Right lobe of liver (tissue), 6 donors: ENCODE measurements around the gene KYAT1. TPM values are rescaled to one million over a fixed set of nuclear protein-coding genes. Genes with fewer than 3 reads are reported as not detected.
A peak's percentile ranks its signal among the peaks of the same experiment; 100 is the strongest.

Source experiments
- ATAC-seq, 4 donors: fragments of 200-7000 bp; cut with Tn5 transposase; one replicate each; pipeline ENCODE4 v1.9.1; 2020; ENCODE audit warnings: mild to moderate bottlenecking in 4 of 4, moderate library complexity in 4 of 4
- DNase-seq, 3 donors: peaks; one replicate each; pipeline ENCODE4 v3.0.0-alpha.2; 2020
- H3K27ac ChIP-seq, 3 donors: fragments of 200-600 bp; one replicate each; pipeline ENCODE4 v1.8.0; 2022
- H3K27me3 ChIP-seq, 2 donors: fragments of 200-600 bp; one replicate each; pipeline ENCODE4 v1.8.0; 2022
- H3K36me3 ChIP-seq, 4 donors: fragments of 200-600 bp; sonication (generic) in 1 of 4; one replicate each; pipeline versions ENCODE4 v1.5.1 to v1.8.0; 2017 to 2022; ENCODE audit warnings: control low read depth in 1 of 4
- H3K4me1 ChIP-seq, 4 donors: fragments of 200-600 bp; sonication (generic) in 1 of 4; one replicate each; pipeline versions ENCODE4 v1.5.1 to v1.8.0; 2017 to 2022; ENCODE audit warnings: control low read depth in 1 of 4
- H3K4me3 ChIP-seq, 3 donors: fragments of 200-600 bp; one replicate each; pipeline ENCODE4 v1.8.0; 2022
- H3K9me3 ChIP-seq, 4 donors: fragments of 200-600 bp; sonication (generic) in 1 of 4; one replicate each; pipeline versions ENCODE4 v1.5.1 to v1.8.0; 2017 to 2022; ENCODE audit warnings: control low read depth in 1 of 4
- CTCF ChIP-seq, 4 donors: fragments of 200-600 bp in 3 of 4; fragments of 450-650 bp in 1 of 4; IDR thresholded peaks; one replicate each; pipeline versions ENCODE4 v1.5.1 to v1.8.0; 2016 to 2022; ENCODE audit warnings: antibody characterized with exemption in 4 of 4, mild to moderate bottlenecking in 2 of 4
- POLR2A ChIP-seq: fragments of 450-650 bp; IDR thresholded peaks from one replicate; pipeline ENCODE4 v1.6.1; 2017; ENCODE audit warnings: antibody characterized with exemption, mild to moderate bottlenecking
- WGBS: methylation state at CpG from one replicate; pipeline ENCODE4 v1.1.6; 2018; ENCODE audit warnings: low coverage, low lambda C conversion rate; ENCODE audit not compliant: insufficient coverage; ENCODE audit errors: missing lambda C conversion rate; 5-methylcytosine and 5-hydroxymethylcytosine counted together
- intact Hi-C, 2 donors: fragments of 100-400 bp; cut with DNase I; formaldehyde crosslinking; loops; one replicate each; pipeline versions ENCODE4 v1.11.2 to v1.14.1; 2022
- total RNA-seq, 6 experiments: library from RNA; depleted of rRNA in 2 of 6; stranded (reverse); fragments of >200 nt in 2 of 6; fragmentation: NEBNext Ultra II Directional in 3 of 6; extraction: Animal tissue kit (Norgen Biotek cat#: 25700) in 3 of 6; gene quantifications; one replicate each; pipeline versions ENCODE4 v1.1.0 to v1.2.4, GENCODE V29; 2016 to 2023
- donor health status: DM: no; HTN: yes; CAD: no.
- donor health status: DM: no; HTN: no; CAD: no.
- donor health status: DM: no; HTN: no; CAD: no.
- donor health status: DM: no; HTN: yes; CAD: no.
- donor health status: DM: no; HTN: yes; CAD: no.

KYAT1 gene
- total RNA-seq, 6 experiments from 2014 or later = 7.2 to 12.7 (median 10.4) TPM

DNA sequence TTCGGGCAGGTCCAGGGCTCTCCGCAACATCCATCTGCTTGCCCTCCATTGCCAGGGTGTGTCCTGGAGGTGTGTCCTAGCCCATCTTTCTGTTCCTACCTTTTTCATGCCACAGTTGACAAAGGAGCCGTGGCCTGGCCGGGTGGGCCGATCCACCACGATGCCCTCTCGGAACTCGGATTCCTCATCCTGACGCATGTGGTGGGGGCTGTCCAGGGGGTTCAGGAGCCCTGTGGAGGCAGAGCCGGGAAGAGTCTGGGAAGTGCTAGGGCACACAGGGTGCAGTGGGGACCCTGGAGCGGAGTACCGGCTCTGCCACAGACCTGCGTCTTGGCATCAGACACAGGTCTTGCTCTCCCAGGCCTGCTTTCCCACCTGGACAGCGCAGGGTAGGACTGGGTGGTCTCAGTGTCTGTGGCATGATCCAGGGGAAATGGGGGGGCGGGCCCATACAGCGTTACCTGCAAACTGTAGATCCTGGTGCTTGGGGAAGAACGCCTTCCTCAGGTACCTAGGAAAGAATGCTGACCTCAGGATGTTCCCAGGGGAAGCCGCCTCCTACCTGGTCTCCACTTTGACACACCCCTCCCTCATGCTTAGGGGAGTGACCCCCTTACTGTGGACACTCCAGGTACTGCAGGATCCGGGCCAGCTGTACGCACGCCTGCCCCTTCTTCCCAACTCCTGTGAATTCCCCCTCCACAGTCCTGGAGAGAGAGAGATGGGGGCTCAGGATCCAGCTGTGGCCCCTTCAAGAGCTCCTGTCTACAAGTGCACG, 55.6 kb downstream of the KYAT1 start:
- H3K4me3 ChIP-seq = no peak overlapping the region
- H3K27me3 ChIP-seq = no peaks in the 10 kb centered on the region
- intact Hi-C loops = no loop called here
- TF ChIP-seq CTCF (IDR thresholded peaks at IDR 0.05) (no peak), POLR2A (no peak)
- no peak for ATAC-seq
- H3K36me3 ChIP-seq = peaks cover 0 to 39% (median 4%) of the 10 kb centered on the region in 4 donors
- H3K9me3 ChIP-seq = no peaks in the 10 kb centered on the region
- no peak for DNase-seq
- WGBS = 83% methylated on average over 4 of the region's 22 CpGs
- no peak overlapping the region for H3K27ac ChIP-seq
- peaks cover 0 to 29% (median 4%) of the 10 kb centered on the region in 4 donors for H3K4me1 ChIP-seq

DNA sequence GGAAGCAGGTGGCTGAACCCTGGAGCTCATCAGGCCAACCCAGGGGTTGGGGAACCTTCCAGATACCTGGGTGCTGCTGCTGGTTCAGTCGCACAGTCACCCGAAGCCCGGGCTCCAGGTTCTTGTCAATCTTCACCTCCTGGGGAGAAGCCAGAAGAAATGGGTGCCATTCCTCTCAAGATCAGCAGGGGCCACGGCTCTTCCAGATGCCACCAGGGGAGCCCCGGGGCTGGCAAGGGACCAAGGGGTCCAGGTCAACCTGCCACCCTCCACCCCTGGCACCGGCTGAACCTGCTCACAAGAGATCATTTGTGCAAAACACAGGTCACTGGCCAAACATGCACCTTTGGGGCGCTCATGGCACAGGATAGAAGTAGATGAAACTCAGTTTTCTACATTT, 56.8 kb downstream of the KYAT1 start:
- H3K27me3 ChIP-seq = no peaks in the 10 kb centered on the region
- ATAC-seq = no peak
- WGBS = 100% methylated on average over 3 of the region's 7 CpGs

GRCh38 chr9:128823903-128824406, 57.8 kb downstream of the KYAT1 start:
- Histone ChIP-seq H3K27me3 (no peaks in the 10 kb centered on the region), H3K4me1 (peaks cover 0 to 34% (median 3%) of the 10 kb centered on the region in 4 donors), H3K4me3 (no peak overlapping the region), H3K27ac (peak overlapping the region in 1 of 3 donors; percentile 43), H3K9me3 (no peaks in the 10 kb centered on the region), H3K36me3 (peaks cover 0 to 39% (median 4%) of the 10 kb centered on the region in 4 donors)
- ATAC-seq (peak; percentile 32 to 82 (median 56)), DNase-seq (peak; percentile 56 to 89 (median 85))
- intact Hi-C loops = no loop called here
- TF ChIP-seq CTCF (IDR thresholded peaks at IDR 0.05) (no peak), POLR2A (no peak)
- 35% methylated on average over 3 of the region's 12 CpGs for WGBS

More for the DNA sequence above, 56.8 kb downstream of the KYAT1 start:
- TF ChIP-seq CTCF (IDR thresholded peaks at IDR 0.05) (no peak), POLR2A (no peak)
- H3K4me1 ChIP-seq = peaks cover 0 to 30% (median 4%) of the 10 kb centered on the region in 4 donors
- peaks cover 0 to 39% (median 4%) of the 10 kb centered on the region in 4 donors for H3K36me3 ChIP-seq
- H3K4me3 ChIP-seq = no peak overlapping the region
- no peaks in the 10 kb centered on the region for H3K9me3 ChIP-seq
- intact Hi-C loops = no loop called here
- no peak for DNase-seq
- H3K27ac ChIP-seq = peak overlapping the region in 1 of 3 donors; percentile 43

- Histone ChIP-seq H3K4me1 (peaks cover 0 to 30% (median under 1%) of the 10 kb centered on the region in 4 donors), H3K36me3 (peaks cover 0 to 39% (median 4%) of the 10 kb centered on the region in 4 donors), H3K27me3 (no peaks in the 10 kb centered on the region), H3K9me3 (no peaks in the 10 kb centered on the region), H3K27ac (peak overlapping the region in 1 of 3 donors; percentile 43), H3K4me3 (no peak overlapping the region)
- no CpG with 5 or more reads among the region's 19 CpGs for WGBS
- DNase-seq (peak in 2 of 3 donors; percentile 66 to 72), ATAC-seq (peak; percentile 11 to 48 (median 22))
- intact Hi-C loops = no loop called here
- TF ChIP-seq CTCF (IDR thresholded peaks at IDR 0.05) (no peak), POLR2A (no peak)
Observed at GRCh38 chr9:128823362-128823902, 58.3 kb downstream of the KYAT1 start.
